Measurements from ENCODE around the gene EPS15.

- TF ChIP-seq CTCF (IDR thresholded peaks at IDR 0.05) = no peak
- TF ChIP-seq POLR2A (IDR thresholded peaks at IDR 0.05) = no peak
- TF ChIP-seq EP300 (IDR thresholded peaks at IDR 0.05) = no peak
Observed at GRCh38 chr1:51385776-51386175, 133.3 kb downstream of the EPS15 start.

All from tibial nerve (tissue), 4 donors.